GM23338 (cell line): ENCODE results near the gene DIP2C. TPM values are rescaled to one million over a fixed set of nuclear protein-coding genes. Genes with fewer than 3 reads are reported as not detected.

Experiments
- ATAC-seq: fragments of 200-7000 bp; cut with Tn5 transposase; 3 replicates; pipeline ENCODE4 v1.9.1; 2020
- DNase-seq: peaks from one replicate; pipeline ENCODE4 v3.0.0-alpha.2; 2015; ENCODE audit warnings: low spot score
- H2AFZ ChIP-seq: fragments of 200-600 bp; sonication (generic); 2 replicates; pipeline ENCODE4 v1.8.0; 2016; ENCODE audit warnings: antibody characterized with exemption, mild to moderate bottlenecking, moderate library complexity
- H3F3A ChIP-seq: fragments of 200-600 bp; sonication (generic); replicated peaks from 2 replicates; pipeline ENCODE4 v1.8.0; 2017; ENCODE audit warnings: antibody characterized with exemption, mixed run types, low read depth
- H3K27ac ChIP-seq: fragments of 200-600 bp; sonication (generic); 2 replicates; pipeline ENCODE4 v1.6.1; 2016; ENCODE audit warnings: low read depth
- H3K27me3 ChIP-seq: fragments of 200-600 bp; sonication (generic); 2 replicates; pipeline ENCODE4 v1.8.0; 2016; ENCODE audit warnings: mild to moderate bottlenecking, mixed run types, moderate library complexity; ENCODE audit not compliant: insufficient read depth
- H3K36me3 ChIP-seq: fragments of 200-600 bp; sonication (generic); 2 replicates; pipeline ENCODE4 v1.8.0; 2016; ENCODE audit warnings: mild to moderate bottlenecking; ENCODE audit not compliant: insufficient read depth
- H3K4me1 ChIP-seq: fragments of 200-600 bp; sonication (generic); 2 replicates; pipeline ENCODE4 v1.8.0; 2016; ENCODE audit warnings: mild to moderate bottlenecking, moderate library complexity; ENCODE audit not compliant: insufficient read depth
- H3K4me2 ChIP-seq: fragments of 200-600 bp; sonication (generic); 2 replicates; pipeline ENCODE4 v1.7.1; 2017; ENCODE audit warnings: mixed run types
- H3K4me3 ChIP-seq: fragments of 200-600 bp; sonication (generic); 2 replicates; pipeline ENCODE4 v1.6.1; 2016; ENCODE audit warnings: mixed run types
- H3K79me2 ChIP-seq: fragments of 200-600 bp; sonication (generic); replicated peaks from 2 replicates; pipeline ENCODE4 v1.8.0; 2017; ENCODE audit warnings: mild to moderate bottlenecking; ENCODE audit not compliant: insufficient read depth
- H3K9me2 ChIP-seq: fragments of 200-600 bp; sonication (generic); 2 replicates; pipeline ENCODE4 v1.8.0; 2017; ENCODE audit not compliant: insufficient read depth
- H4K20me1 ChIP-seq: fragments of 200-600 bp; sonication (generic); replicated peaks from 2 replicates; pipeline ENCODE4 v1.8.0; 2017; ENCODE audit warnings: mild to moderate bottlenecking; ENCODE audit not compliant: insufficient read depth
- H3K27ac Mint-ChIP-seq: 2 replicates; pipeline ENCODE4 v1.8.0; 2020; ENCODE audit warnings: inconsistent platforms, mild to moderate bottlenecking, moderate library complexity, mixed read lengths
- H3K27me3 Mint-ChIP-seq: 3 replicates; pipeline ENCODE4 v1.8.0; 2022; ENCODE audit warnings: low read depth, mild to moderate bottlenecking, moderate library complexity, mixed read lengths, inconsistent platforms; ENCODE audit not compliant: insufficient read depth, poor library complexity
- H3K36me3 Mint-ChIP-seq: 3 replicates; pipeline ENCODE4 v1.8.0; 2021; ENCODE audit warnings: low read depth, mild to moderate bottlenecking, inconsistent platforms, moderate library complexity, mixed read lengths
- H3K4me1 Mint-ChIP-seq: 3 replicates; pipeline ENCODE4 v1.8.0; 2020; ENCODE audit warnings: mild to moderate bottlenecking, inconsistent platforms, mixed read lengths
- H3K4me3 Mint-ChIP-seq: 3 replicates; pipeline ENCODE4 v1.8.0; 2021; ENCODE audit warnings: moderate library complexity, mild to moderate bottlenecking, inconsistent platforms, mixed read lengths
- H3K9me3 Mint-ChIP-seq: 3 replicates; pipeline ENCODE4 v1.8.0; 2020; ENCODE audit warnings: moderate library complexity, mild to moderate bottlenecking, inconsistent platforms, mixed read lengths
- CREB1 ChIP-seq: fragments of 250-450 bp; sonication (Bioruptor Pico); IDR thresholded peaks from 2 replicates; pipeline ENCODE4 v1.5.0; 2020; ENCODE audit warnings: low read depth, mild to moderate bottlenecking, moderate library complexity
- EZH2 ChIP-seq: fragments of 200-600 bp; sonication (generic); IDR thresholded peaks from one replicate; pipeline ENCODE4 v1.8.0; 2017; ENCODE audit warnings: antibody characterized with exemption, mild to moderate bottlenecking, low read depth; ENCODE audit not compliant: unreplicated experiment
- JUNB ChIP-seq: IDR thresholded peaks from one replicate; pipeline ENCODE4 v1.6.1; 2016; ENCODE audit warnings: antibody characterized with exemption; ENCODE audit not compliant: unreplicated experiment
- ZNF114 ChIP-seq: fragments of 250-450 bp; sonication (Bioruptor Pico); IDR thresholded peaks from 2 replicates; pipeline ENCODE4 v1.5.0; 2020; ENCODE audit warnings: mild to moderate bottlenecking, moderate library complexity
- polyA plus RNA-seq: library from polyadenylated mRNA; unstranded; fragments of >200 nt; fragmentation: Nextera tagmentation; extraction: Ambion mirVana; gene quantifications from 2 replicates; pipeline ENCODE4 v1.2.1, GENCODE V29; 2016
- total RNA-seq: library from RNA; depleted of rRNA; stranded (reverse); fragments of >200 nt; shearing (Covaris generic); gene quantifications from 2 replicates; pipeline ENCODE4 v1.2.3, GENCODE V29; 2014
- TF ChIP-seq, protein P1 (sequence below), 2 experiments: fragments of 200-600 bp in 1 of 2; sonication (generic) in 1 of 2; conservative IDR thresholded peaks; 2 replicates each; pipeline versions ENCODE4 v1.5.1 to v1.6.1; 2016 to 2017; ENCODE audit warnings: antibody characterized with exemption in 2 of 2, low read depth in 2 of 2, mild to moderate bottlenecking in 2 of 2, moderate library complexity in 1 of 2
- TF ChIP-seq, protein P2 (sequence below): fragments of 250-450 bp; sonication (Bioruptor Pico); IDR thresholded peaks from 2 replicates; pipeline ENCODE4 v1.5.0; 2020; ENCODE audit warnings: mild to moderate bottlenecking, moderate library complexity

DIP2C gene
- total and polyA plus RNA-seq, 2 experiments from 2014 or later: 5.1 to 7.7 TPM

DNA sequence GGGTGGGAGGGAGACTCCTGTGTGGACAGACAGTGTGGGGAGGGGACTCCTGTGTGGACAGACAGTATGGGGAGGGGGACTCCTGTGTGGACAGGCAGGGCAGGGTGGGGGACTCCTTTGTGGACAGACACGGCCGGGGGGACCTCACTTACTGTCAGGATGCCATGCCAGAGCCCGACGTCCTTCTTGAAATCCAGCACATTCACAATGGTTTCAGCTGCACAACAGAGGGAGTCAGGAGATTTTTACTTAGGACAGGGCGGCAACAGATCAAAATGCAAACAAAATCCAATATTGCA is 301.9 kb downstream of the DIP2C start (continued):
- TF ChIP-seq, protein P1, sequence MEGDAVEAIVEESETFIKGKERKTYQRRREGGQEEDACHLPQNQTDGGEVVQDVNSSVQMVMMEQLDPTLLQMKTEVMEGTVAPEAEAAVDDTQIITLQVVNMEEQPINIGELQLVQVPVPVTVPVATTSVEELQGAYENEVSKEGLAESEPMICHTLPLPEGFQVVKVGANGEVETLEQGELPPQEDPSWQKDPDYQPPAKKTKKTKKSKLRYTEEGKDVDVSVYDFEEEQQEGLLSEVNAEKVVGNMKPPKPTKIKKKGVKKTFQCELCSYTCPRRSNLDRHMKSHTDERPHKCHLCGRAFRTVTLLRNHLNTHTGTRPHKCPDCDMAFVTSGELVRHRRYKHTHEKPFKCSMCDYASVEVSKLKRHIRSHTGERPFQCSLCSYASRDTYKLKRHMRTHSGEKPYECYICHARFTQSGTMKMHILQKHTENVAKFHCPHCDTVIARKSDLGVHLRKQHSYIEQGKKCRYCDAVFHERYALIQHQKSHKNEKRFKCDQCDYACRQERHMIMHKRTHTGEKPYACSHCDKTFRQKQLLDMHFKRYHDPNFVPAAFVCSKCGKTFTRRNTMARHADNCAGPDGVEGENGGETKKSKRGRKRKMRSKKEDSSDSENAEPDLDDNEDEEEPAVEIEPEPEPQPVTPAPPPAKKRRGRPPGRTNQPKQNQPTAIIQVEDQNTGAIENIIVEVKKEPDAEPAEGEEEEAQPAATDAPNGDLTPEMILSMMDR (conservative IDR thresholded peaks at IDR 0.05; ENCODE audit: low read depth in 2 of 2): no peak
- TF ChIP-seq ZNF114 (CRISPR knock-in tag) (no peak), JUNB (no peak), EZH2 (no peak)

DNA sequence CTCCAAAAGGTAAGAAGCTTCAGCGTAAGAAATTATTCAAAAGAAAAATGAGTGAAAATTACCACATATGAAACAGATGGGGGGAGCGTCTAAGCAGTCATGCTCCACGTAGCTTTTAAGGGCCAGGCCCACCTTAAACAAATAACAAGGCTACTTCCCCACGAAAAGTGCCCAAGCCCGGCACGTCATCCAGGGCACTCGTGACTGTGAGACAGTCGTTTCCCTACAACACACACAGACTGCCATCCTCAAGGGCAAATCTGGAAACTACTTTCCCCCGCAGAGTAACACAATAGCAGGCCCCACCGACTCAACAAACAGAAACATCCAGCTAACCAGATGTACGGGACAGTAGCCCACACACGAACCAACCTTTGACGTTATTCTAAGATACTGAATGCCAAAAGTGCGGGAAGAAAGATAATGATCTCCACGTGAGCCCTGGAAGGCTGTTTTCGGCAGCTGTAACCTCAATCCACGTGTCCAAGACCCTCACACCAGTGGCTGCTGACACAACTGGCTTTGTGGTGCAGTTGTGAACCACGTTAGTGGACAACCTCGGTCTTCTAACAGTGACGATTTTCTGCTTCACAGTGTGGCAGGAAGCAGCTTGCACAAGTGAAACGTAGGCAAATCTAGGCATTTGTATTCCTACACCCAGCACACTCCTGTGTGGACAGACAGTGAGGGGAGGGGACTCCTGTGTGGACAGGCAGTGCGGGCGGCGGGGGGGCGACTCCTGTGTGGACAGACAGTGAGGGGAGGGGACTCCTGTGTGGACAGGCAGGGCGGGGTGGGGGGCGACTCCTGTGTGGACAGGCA is 302.5 kb downstream of the DIP2C start:
- Histone ChIP-seq H3K9me2 (no peaks in the 10 kb centered on the region), H4K20me1 (no peaks in the 10 kb centered on the region), H3K36me3 (no peaks in the 10 kb centered on the region), H3F3A (no peaks in the 10 kb centered on the region), H3K4me1 (no peaks in the 10 kb centered on the region), H3K27me3 (no peaks in the 10 kb centered on the region), H3K79me2 (no peaks in the 10 kb centered on the region), H3K4me3 (no peak overlapping the region), H3K4me2 (no peak overlapping the region), H2AFZ (no peak overlapping the region), H3K27ac (no peak overlapping the region)
- Mint-ChIP-seq H3K4me1 (no peaks in the 10 kb centered on the region; the same call in 2 of the 3 replicates), H3K4me3 (no peak overlapping the region), H3K27ac (no peak overlapping the region), H3K9me3 (no peaks in the 10 kb centered on the region), H3K27me3 (peaks cover 3% of the 10 kb centered on the region), H3K36me3 (no peaks in the 10 kb centered on the region; the same call in 1 of the 3 replicates)
- no peak for ATAC-seq
- no peak for TF ChIP-seq JUNB
- TF ChIP-seq, protein P2, sequence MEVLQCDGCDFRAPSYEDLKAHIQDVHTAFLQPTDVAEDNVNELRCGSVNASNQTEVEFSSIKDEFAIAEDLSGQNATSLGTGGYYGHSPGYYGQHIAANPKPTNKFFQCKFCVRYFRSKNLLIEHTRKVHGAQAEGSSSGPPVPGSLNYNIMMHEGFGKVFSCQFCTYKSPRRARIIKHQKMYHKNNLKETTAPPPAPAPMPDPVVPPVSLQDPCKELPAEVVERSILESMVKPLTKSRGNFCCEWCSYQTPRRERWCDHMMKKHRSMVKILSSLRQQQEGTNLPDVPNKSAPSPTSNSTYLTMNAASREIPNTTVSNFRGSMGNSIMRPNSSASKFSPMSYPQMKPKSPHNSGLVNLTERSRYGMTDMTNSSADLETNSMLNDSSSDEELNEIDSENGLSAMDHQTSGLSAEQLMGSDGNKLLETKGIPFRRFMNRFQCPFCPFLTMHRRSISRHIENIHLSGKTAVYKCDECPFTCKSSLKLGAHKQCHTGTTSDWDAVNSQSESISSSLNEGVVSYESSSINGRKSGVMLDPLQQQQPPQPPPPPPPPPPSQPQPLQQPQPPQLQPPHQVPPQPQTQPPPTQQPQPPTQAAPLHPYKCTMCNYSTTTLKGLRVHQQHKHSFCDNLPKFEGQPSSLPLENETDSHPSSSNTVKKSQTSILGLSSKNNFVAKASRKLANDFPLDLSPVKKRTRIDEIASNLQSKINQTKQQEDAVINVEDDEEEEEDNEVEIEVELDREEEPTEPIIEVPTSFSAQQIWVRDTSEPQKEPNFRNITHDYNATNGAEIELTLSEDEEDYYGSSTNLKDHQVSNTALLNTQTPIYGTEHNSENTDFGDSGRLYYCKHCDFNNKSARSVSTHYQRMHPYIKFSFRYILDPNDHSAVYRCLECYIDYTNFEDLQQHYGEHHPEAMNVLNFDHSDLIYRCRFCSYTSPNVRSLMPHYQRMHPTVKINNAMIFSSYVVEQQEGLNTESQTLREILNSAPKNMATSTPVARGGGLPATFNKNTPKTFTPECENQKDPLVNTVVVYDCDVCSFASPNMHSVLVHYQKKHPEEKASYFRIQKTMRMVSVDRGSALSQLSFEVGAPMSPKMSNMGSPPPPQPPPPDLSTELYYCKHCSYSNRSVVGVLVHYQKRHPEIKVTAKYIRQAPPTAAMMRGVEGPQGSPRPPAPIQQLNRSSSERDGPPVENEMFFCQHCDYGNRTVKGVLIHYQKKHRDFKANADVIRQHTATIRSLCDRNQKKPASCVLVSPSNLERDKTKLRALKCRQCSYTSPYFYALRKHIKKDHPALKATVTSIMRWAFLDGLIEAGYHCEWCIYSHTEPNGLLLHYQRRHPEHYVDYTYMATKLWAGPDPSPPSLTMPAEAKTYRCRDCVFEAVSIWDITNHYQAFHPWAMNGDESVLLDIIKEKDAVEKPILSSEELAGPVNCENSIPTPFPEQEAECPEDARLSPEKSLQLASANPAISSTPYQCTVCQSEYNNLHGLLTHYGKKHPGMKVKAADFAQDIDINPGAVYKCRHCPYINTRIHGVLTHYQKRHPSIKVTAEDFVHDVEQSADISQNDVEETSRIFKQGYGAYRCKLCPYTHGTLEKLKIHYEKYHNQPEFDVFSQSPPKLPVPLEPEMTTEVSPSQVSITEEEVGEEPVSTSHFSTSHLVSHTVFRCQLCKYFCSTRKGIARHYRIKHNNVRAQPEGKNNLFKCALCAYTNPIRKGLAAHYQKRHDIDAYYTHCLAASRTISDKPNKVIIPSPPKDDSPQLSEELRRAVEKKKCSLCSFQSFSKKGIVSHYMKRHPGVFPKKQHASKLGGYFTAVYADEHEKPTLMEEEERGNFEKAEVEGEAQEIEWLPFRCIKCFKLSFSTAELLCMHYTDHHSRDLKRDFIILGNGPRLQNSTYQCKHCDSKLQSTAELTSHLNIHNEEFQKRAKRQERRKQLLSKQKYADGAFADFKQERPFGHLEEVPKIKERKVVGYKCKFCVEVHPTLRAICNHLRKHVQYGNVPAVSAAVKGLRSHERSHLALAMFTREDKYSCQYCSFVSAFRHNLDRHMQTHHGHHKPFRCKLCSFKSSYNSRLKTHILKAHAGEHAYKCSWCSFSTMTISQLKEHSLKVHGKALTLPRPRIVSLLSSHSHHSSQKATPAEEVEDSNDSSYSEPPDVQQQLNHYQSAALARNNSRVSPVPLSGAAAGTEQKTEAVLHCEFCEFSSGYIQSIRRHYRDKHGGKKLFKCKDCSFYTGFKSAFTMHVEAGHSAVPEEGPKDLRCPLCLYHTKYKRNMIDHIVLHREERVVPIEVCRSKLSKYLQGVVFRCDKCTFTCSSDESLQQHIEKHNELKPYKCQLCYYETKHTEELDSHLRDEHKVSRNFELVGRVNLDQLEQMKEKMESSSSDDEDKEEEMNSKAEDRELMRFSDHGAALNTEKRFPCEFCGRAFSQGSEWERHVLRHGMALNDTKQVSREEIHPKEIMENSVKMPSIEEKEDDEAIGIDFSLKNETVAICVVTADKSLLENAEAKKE: no peak
- TF ChIP-seq CREB1: no peak
- DNase-seq: no peak
